Loucy (cell line): ENCODE measurements around the gene PUSL1.

Experiments
- CTCF ChIP-seq: fragments of 200-600 bp; sonication (generic); conservative IDR thresholded peaks from 2 replicates; pipeline ENCODE4 v1.5.1; 2014; ENCODE audit warnings: mild to moderate bottlenecking, antibody characterized with exemption, low read length
- EZH2phosphoT487 ChIP-seq: fragments of 200-600 bp; IDR thresholded peaks from 2 replicates; pipeline ENCODE4 v1.6.1; 2018; ENCODE audit warnings: antibody characterized with exemption, mild to moderate bottlenecking, moderate library complexity, borderline replicate concordance

- TF ChIP-seq CTCF (0 out of 2 replicates have a peak, but pooled peaks have one; percentile 16), EZH2phosphoT487 (no peak)
Measured at GRCh38 chr1:1300352-1300739, 8.1 kb upstream of the PUSL1 start.
